ENCODE data around the gene SYCP1.
"Not testable (repeated sequence)": the region's sequence is repeated elsewhere in the genome, so short reads cannot be mapped to it uniquely, and the experiment has no call there.

The SYCP1 gene, protein sequence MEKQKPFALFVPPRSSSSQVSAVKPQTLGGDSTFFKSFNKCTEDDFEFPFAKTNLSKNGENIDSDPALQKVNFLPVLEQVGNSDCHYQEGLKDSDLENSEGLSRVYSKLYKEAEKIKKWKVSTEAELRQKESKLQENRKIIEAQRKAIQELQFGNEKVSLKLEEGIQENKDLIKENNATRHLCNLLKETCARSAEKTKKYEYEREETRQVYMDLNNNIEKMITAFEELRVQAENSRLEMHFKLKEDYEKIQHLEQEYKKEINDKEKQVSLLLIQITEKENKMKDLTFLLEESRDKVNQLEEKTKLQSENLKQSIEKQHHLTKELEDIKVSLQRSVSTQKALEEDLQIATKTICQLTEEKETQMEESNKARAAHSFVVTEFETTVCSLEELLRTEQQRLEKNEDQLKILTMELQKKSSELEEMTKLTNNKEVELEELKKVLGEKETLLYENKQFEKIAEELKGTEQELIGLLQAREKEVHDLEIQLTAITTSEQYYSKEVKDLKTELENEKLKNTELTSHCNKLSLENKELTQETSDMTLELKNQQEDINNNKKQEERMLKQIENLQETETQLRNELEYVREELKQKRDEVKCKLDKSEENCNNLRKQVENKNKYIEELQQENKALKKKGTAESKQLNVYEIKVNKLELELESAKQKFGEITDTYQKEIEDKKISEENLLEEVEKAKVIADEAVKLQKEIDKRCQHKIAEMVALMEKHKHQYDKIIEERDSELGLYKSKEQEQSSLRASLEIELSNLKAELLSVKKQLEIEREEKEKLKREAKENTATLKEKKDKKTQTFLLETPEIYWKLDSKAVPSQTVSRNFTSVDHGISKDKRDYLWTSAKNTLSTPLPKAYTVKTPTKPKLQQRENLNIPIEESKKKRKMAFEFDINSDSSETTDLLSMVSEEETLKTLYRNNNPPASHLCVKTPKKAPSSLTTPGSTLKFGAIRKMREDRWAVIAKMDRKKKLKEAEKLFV

DNA sequence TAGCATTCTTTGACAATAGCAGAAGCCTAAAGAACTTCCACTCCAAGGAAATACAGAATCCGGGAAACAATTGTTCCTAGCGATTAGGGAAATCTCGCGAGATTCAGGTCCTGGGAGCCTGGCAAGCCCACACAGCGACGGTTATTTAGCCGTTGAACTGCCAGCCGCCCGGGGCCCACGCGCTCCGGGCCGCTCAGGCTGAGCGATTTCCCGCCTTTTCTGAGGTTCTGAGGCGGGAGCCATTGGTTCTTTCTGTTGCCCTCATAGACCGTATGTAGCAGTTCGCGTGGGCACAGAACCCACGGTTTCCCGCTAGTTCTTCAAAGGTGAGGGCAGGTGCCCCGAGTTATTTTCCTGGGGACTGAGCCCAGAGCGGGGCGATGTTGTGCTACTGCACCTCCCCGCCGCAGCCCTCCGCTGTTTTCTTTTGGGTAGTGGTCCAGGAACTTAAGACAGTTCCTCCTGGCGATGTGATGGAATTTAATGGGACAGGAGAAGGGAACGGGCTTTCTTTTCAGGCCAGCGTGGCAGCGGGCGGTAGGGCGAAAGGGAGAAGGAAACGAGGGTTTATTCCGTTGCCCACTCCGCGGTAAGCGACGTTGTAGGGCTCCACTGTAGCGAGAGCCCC lies at the start of gene SYCP1:
TSS of gene SYCP1 (plus strand) at position 171 of the 628 bp plus-strand sequence. CDS start 602 bp downstream, outside the sequence.
- Mint-ChIP-seq H3K4me3 (peak within 1 kb of the TSS; percentile 58), H3K27ac (no peak within 1 kb of the TSS), H3K27me3 (peaks cover 45% of the 10 kb centered on the region), H3K36me3 (ENCODE audit: low read depth) (no peaks in the 10 kb centered on the region), H3K9me3 (no peaks in the 10 kb centered on the region), H3K4me1 (ENCODE audit: low read depth) (peaks cover 10% of the 10 kb centered on the region)
- no peak for DNase-seq

DNA sequence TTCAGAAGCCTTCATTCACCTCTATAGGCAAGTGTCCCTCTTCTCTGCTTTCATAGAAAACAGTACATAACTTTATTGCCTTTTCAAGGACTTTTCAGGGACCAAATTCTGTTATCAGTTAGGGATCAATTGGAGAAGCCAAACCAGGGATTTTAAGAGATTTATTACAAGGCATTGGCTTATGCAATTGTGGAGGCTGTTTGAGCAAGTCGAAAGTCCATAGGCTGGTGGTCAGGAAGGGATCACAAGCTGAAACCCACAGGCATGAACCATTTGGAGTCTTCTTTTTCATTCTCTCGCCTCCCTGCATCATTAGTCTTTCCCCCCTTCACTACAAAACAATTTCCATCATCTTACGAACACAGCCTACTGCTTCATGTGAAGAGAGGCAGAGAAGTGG lies 34.8 kb upstream of the SYCP1 start:
- peaks cover 22% of the 10 kb centered on the region for H3K27me3 Mint-ChIP-seq

DNA sequence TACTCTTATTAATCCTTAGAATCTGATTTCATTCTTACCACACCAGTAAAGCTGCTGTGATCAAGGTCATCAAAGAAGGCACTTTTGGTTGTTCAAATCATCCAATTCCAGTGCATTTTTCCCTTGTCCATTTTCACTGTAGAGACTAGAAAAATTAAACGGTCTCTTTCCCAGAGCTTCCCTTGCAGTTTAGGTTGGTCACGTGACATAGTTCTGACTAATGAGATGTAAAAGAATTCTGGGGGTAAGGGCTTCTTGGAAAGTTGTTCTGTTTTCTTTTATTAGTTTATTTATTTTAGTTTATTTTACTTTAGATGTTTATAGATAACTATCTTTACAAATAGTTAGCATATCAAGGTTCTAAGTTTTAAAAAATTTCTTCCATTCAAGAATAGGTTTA lies 34.3 kb upstream of the SYCP1 start:
- no peak overlapping the region for H3K27ac Mint-ChIP-seq
- no peaks in the 10 kb centered on the region for H3K4me1 Mint-ChIP-seq (ENCODE audit: low read depth)
- H3K27me3 Mint-ChIP-seq = peaks cover 20% of the 10 kb centered on the region
- H3K9me3 Mint-ChIP-seq = peaks cover 31% of the 10 kb centered on the region
- DNase-seq = no peak
- no peaks in the 10 kb centered on the region for H3K36me3 Mint-ChIP-seq (ENCODE audit: low read depth)
- H3K4me3 Mint-ChIP-seq = no peak overlapping the region

More for the DNA sequence above, 34.8 kb upstream of the SYCP1 start:
- Mint-ChIP-seq H3K36me3 (ENCODE audit: low read depth) (no peaks in the 10 kb centered on the region), H3K27ac (no peak overlapping the region), H3K9me3 (peaks cover 28% of the 10 kb centered on the region), H3K4me3 (no peak overlapping the region), H3K4me1 (ENCODE audit: low read depth) (no peaks in the 10 kb centered on the region)
- DNase-seq = no peak

DNA sequence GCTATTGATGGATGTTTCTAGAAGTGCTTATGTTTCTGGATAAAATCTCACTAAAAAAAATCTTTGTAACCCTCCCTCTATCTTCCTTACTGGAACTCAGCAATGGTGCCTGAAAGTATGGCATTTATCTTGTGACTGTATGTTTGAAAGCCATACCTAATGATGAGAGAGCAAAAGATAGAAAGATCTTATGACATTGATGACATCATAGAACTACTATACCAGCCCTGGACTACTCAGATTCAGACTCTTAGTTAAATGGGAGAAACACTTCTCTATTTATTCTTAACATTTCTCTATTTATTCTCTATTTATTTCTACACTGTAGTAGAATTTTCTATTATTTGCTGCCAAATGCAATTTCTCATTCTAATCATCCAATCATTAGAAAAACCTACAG lies 32.7 kb upstream of the SYCP1 start:
- H3K27me3 Mint-ChIP-seq = peaks cover 28% of the 10 kb centered on the region
- no peak overlapping the region for H3K27ac Mint-ChIP-seq
- peaks cover 33% of the 10 kb centered on the region for H3K9me3 Mint-ChIP-seq
- no peaks in the 10 kb centered on the region for H3K36me3 Mint-ChIP-seq (ENCODE audit: low read depth)
- H3K4me1 Mint-ChIP-seq (ENCODE audit: low read depth) = no peaks in the 10 kb centered on the region
- no peak for DNase-seq
- no peak overlapping the region for H3K4me3 Mint-ChIP-seq

DNA sequence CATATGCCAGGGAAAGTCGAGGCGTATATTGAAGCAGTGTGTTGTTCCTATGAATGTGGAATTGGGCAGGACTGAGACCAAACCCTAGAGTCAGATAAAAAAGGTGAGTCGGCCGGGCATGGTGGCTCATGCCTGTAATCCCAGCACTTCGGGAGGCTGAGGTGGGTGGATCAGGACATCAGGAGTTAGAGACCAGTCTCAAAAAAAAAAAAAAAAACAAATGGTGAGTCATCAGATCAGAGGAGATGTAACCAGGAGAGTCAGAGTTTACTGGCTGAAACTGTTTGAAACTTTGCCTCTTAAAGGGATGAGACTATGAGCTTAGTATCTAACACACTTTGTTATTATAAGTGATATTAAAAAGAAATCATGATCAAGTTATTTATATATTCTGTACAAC lies 26.4 kb upstream of the SYCP1 start:
- no peak overlapping the region for H3K27ac Mint-ChIP-seq
- peaks cover 18% of the 10 kb centered on the region for H3K27me3 Mint-ChIP-seq
- H3K4me3 Mint-ChIP-seq = no peak overlapping the region
- no peaks in the 10 kb centered on the region for H3K4me1 Mint-ChIP-seq (ENCODE audit: low read depth)
- no peak for DNase-seq
- H3K36me3 Mint-ChIP-seq (ENCODE audit: low read depth) = no peaks in the 10 kb centered on the region
- peaks cover 16% of the 10 kb centered on the region for H3K9me3 Mint-ChIP-seq

DNA sequence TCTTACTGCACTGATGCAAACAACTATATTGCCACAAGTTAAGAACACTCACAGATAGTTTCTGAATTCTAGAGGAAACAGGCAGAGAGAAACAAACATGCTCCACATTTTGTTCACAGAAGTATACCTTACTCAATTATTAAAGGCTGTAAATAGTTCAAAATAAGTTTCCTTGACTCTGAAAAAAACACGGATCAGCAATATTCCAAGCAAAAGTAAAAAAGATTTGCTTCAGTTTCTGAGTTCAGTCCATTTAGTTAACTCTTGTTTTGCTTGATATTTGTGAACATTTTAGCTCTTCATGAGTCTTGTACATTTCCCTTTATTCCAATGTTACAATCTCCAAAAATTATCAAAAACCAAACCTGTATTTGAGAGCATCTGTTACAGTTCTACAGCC lies 24.6 kb upstream of the SYCP1 start:
- not testable (repeated sequence) for H3K4me1 Mint-ChIP-seq (ENCODE audit: low read depth); DNase-seq; H3K4me3 Mint-ChIP-seq; H3K9me3 Mint-ChIP-seq; H3K36me3 Mint-ChIP-seq (ENCODE audit: low read depth); H3K27ac Mint-ChIP-seq
- H3K27me3 Mint-ChIP-seq = peaks cover 15% of the 10 kb centered on the region

DNA sequence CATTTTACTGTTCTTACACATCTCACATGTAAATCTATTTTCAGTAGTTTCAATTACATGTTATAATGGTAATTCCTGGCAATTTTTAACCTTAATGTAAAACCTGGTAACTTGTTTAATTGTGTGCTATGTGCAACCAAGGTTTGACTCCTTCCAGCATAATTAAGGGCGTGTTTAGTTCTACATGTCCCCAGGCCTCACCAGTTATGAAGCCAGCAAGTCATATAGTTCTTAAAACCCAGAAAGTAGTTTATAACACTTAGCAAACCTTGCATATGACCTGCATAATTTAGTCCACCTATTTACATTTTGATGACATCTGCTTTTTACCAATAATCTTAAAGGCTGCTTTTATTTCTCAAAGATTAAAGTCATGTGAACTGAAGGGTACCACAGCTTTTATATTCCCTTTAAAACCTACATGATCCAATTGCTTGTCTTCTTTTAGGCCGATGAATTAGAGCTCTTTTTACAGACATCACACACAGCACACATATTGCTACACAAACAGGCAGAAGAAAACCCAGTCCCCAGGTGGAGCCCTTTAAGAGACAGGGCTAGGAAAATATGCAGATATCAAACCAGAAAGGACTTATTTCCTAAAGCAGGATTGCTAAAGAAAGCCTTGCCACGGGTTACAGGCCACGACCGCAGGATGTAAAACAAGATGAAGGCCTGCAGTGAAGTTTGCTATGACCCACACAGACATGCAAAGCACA lies 23.2 kb upstream of the SYCP1 start:
- Mint-ChIP-seq H3K4me3 (no peak overlapping the region), H3K4me1 (ENCODE audit: low read depth) (no peaks in the 10 kb centered on the region), H3K36me3 (ENCODE audit: low read depth) (no peaks in the 10 kb centered on the region), H3K9me3 (no peaks in the 10 kb centered on the region), H3K27ac (no peak overlapping the region), H3K27me3 (peaks cover 11% of the 10 kb centered on the region)
- no peak for DNase-seq

DNA sequence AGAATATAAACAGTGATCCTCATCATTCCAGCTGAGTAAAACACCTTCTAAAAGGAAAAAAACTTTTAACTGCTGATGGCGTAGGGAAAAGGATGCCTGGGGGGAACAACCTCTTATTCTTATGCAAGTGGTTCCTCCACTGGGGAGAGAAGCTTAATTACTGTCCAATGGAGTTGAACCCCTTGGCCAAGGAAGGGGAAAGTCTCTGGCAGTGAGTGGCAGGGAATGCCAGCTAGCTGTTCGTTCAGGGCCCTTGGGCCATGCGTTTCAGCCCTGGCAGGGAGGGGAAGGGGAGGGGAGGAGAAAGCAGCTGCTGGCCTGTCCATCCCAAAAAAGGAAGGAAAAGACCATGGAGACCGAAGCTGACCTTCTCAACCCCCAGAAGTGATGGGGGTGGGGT lies 22.6 kb upstream of the SYCP1 start:
- Mint-ChIP-seq H3K27me3 (peaks cover 7% of the 10 kb centered on the region), H3K4me1 (ENCODE audit: low read depth) (no peaks in the 10 kb centered on the region), H3K4me3 (no peak overlapping the region), H3K27ac (no peak overlapping the region), H3K36me3 (ENCODE audit: low read depth) (no peaks in the 10 kb centered on the region), H3K9me3 (no peaks in the 10 kb centered on the region)
- DNase-seq = no peak

DNA sequence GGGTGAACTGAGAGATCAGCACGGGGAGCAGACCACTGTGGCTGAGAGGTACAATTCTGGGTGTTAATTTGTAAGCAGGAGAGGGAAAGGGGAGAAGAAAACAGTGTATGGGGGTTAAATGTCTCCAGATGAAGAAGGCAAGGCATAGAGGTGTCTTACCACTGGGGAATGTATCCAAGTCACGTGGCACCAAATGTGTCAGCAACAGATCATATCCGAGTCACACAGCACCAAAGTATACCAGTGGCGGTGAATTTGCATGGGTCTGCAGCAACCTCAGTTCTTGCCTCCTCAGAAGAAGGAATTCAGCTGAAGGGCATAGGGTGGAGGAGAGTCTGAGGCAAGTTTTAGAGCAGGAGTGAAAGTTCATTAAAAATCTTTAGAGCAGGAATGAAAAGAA lies 21.2 kb upstream of the SYCP1 start:
- H3K4me3 Mint-ChIP-seq = no peak overlapping the region
- H3K9me3 Mint-ChIP-seq = no peaks in the 10 kb centered on the region
- H3K4me1 Mint-ChIP-seq (ENCODE audit: low read depth) = no peaks in the 10 kb centered on the region
- no peak for DNase-seq
- H3K27ac Mint-ChIP-seq = no peak overlapping the region
- peaks cover 4% of the 10 kb centered on the region for H3K27me3 Mint-ChIP-seq
- H3K36me3 Mint-ChIP-seq (ENCODE audit: low read depth) = no peaks in the 10 kb centered on the region

DNA sequence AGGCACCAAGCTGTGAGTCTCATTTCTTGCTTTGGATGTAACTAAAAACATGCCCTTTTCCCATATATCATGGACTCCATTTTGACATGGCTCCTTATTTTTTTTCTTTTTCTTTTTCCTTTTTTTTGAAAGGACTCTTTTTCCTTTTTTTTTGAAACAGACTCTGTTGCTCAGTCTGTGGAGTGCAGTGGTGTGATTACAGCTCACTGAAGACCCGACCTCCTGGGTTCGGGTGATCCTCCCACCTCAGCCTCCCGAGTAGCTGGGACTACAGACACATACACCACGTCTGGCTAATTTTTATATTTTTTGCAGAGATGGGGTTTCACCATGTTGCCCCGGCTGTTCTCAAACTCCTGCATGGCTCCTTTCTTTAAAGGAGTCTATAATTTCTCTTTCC lies 10.4 kb upstream of the SYCP1 start:
- H3K36me3 Mint-ChIP-seq (ENCODE audit: low read depth) = no peaks in the 10 kb centered on the region
- H3K9me3 Mint-ChIP-seq = no peaks in the 10 kb centered on the region
- H3K4me1 Mint-ChIP-seq (ENCODE audit: low read depth) = no peaks in the 10 kb centered on the region
- H3K27ac Mint-ChIP-seq = no peak overlapping the region
- H3K4me3 Mint-ChIP-seq = no peak overlapping the region
- no peak for DNase-seq
- H3K27me3 Mint-ChIP-seq = peaks cover 32% of the 10 kb centered on the region

DNA sequence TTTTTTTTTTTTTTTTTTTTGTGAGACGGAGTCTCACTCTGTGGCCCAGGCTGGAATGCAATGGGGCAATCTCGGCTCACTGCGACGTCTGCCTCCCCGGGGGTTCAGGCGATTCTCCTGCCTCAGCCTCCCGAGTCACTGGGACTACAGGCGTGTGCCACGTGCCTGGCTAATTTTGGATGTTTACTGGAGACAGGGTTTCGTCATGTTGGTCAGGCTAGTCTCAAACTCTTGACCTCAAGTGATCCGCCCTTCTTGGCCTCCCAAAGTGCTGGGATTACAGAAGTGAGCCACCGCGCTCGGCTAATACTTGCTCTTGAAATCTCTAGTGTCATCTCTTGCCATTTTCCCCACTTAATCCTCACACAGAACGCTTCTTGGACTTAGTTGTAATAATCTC lies 1.1 kb upstream of the SYCP1 start:
- H3K27ac Mint-ChIP-seq = no peak overlapping the region
- H3K4me3 Mint-ChIP-seq = no peak overlapping the region
- H3K36me3 Mint-ChIP-seq (ENCODE audit: low read depth) = no peaks in the 10 kb centered on the region
- peaks cover 43% of the 10 kb centered on the region for H3K27me3 Mint-ChIP-seq
- DNase-seq = no peak
- no peaks in the 10 kb centered on the region for H3K9me3 Mint-ChIP-seq
- peaks cover 10% of the 10 kb centered on the region for H3K4me1 Mint-ChIP-seq (ENCODE audit: low read depth)

DNA sequence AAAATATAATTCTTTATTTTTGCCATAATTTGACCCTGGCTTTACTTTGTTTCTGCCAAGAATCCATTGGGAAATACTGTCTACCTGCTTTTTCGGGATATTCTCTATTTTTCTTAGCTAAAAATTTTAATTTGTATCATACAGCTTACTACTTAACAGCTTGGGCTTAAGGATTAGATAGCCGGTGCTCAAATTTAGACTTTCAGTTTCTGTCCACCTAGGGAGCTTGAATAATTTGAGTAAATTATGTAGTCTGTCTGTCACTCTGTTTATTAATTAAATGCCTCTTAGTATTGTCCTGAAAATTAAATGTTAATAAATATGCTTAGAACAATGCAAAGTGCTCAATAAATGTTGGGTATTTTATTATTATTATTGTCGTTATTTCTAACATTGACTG lies 6.7 kb downstream of the SYCP1 start:
- H3K27me3 Mint-ChIP-seq = peaks cover 24% of the 10 kb centered on the region
- no peaks in the 10 kb centered on the region for H3K4me1 Mint-ChIP-seq (ENCODE audit: low read depth)
- H3K4me3 Mint-ChIP-seq = no peak overlapping the region
- H3K9me3 Mint-ChIP-seq = no peaks in the 10 kb centered on the region
- no peak overlapping the region for H3K27ac Mint-ChIP-seq
- DNase-seq = no peak
- no peaks in the 10 kb centered on the region for H3K36me3 Mint-ChIP-seq (ENCODE audit: low read depth)

DNA sequence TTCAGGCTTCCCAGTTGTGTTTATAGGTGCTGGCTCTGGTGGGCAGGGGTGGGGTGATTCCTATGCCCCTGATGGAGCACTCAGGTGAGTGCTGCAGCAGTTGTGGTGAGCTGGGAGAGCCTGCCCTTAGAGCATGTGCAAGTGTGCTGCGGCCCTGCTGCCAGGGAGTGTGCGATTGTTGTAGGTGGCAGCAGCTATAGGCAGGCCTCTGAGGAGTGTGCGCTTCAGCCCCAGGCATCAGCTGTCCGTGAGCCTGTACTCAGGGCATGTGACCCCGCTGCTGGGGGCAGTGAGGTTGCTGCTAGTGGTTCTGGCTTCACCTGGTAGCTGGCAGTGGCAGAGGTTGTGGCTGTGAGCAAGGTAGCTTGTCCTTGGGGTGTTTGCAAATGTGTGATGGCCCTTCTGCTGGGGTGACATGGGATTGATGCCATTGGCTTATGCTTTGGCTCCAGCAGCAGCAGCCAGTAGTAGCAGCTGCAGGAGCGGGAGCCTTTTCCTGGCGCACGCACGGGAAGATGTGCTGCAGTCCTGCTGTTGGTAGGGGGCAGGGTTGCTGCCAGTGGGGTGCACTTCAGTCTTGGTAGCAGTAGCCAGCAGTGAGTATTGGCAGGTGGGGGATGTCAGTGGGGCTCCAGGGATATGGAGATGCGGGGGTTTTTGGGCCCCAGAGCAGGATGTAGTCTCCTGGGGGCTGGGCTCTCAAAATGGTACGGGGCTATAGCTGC lies 37.7 kb downstream of the SYCP1 start:
- no peaks in the 10 kb centered on the region for H3K9me3 Mint-ChIP-seq
- H3K27me3 Mint-ChIP-seq = peaks cover 42% of the 10 kb centered on the region
- no peak overlapping the region for H3K4me3 Mint-ChIP-seq
- H3K27ac Mint-ChIP-seq = no peak overlapping the region
- DNase-seq = no peak
- H3K36me3 Mint-ChIP-seq (ENCODE audit: low read depth) = no peaks in the 10 kb centered on the region
- no peaks in the 10 kb centered on the region for H3K4me1 Mint-ChIP-seq (ENCODE audit: low read depth)
